ENCODE measurements around the gene AHRR.
"Not testable (repeated sequence)": the region's sequence is repeated elsewhere in the genome, so short reads cannot be mapped to it uniquely, and the experiment has no call there.

AHRR gene

DNA sequence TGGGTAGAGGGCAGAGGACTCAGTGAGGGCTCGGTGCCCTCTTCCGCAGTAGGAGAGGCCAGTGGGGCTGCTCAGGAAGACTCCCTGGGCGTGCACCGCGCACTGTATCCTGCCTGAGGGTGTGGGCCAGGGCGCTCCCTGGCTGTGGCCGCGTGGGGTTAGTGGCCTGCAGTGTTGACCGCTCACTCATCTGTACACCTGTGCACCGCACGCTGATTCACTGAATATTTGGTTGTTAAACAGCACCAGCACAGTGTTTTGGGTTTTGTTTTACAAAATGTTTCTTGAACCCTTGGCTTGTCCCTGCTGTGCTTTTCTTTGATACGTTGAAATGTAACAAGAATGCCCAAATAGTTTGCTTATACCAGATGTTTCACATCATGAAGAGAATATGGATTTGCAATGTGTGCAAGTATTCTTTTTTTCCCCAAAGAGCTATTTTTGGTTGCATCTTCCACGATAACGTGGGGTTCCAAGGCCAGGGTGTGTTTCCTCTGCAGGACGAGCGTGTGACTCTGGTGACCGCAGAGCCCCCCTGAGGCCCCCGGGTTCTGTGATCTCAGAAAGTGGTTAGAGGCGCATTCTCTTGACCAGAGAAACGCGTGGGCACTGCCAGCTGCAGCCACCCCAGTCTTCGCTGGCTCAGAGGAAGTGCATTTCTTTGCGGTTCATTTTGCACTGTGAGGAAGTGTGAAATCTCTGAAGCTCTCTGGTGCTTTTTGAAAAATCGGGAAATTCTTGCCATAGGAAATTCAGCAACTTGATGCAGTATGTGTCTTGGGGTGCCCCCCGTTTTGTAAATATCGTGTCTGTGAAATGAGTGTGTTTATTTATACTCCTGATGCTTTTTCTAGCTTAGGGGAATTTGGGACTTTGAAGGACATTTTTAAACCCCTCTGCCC is 46.9 kb downstream of the AHRR start:
- DNase-seq = no peak

DNA sequence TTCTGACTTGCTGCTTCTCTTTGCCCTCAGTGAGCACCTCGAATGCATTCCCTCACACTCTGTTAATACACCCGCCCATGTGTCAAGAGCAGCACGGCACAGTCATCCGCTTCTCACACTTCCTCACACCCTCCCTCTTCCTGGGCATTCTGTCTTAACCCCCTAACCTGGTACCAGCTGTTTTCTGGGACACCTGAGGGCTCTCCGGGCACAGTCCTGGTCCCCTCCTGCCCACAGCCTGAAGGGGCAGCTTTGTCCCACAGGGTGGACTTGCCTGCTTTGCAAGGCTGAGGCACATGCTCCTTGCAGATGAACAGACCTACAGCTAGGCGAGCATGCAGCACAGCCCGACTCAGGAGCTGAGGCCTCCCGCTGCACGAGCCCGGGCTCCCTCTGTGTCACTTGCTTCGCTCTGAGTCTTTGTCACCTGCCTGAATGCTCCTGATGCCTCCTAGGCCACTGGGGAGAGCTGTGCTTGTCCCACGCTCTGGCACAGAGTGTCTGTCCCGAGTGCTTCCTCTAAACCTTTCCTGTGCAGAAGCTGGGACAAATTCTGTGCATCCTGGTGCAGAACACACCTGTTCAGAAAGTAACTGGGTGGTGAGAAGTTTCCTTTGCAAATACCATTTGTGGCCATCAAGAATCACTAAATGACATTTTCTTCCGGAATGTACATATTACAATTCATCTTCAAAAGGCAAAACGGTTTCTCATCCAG is 47.8 kb downstream of the AHRR start:
- no peak for DNase-seq

DNA sequence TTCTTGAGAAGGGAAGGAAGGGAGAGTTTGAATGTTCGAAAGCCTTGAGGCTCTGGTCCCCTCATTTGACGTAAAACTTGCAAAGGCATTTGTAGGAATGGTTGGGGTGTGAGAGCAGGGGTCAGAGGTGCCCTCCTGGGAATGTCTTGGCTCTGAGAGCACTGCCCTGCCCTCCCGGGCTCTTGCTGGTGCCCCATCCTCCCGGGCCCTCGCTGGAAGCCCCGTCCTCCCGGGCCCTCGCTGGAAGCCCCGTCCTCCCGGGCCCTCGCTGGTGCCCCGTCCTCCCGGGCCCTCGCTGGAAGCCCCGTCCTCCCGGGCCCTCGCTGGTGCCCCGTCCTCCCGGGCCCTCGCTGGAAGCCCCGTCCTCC is 48.3 kb downstream of the AHRR start:
- not testable (repeated sequence) for DNase-seq

DNA sequence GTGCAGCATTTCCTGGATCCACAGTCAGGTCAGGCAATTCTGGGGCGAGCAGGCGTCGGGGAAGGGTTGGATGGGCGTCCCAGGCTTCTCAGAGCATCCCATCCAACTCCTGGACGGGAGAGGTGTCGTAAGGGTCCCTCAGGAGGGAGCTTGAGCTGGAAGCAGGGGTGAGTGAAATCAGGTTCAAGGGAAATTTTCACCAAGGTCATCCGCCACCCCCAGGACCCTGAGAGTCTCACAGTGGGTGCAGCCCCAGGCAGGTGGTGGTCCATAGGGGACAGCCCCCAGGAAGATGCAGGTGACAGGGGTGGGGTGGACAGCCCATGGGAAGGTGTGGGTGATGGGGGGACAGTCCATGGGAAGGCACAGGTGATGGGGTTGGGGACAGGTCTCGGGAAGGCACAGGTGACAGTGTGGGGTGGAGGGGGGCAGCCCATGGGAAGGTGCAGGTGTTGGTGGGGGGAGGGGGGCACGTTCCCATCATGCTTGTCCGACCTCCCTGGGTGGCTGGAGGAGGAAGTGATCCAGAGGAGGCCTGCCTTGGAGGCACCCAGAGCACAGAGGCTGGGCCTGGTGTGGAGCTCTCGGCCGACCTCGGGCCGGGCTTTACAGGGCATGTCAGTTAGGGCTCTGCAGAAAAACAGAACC is 48.9 kb downstream of the AHRR start:
- no peak for DNase-seq

DNA sequence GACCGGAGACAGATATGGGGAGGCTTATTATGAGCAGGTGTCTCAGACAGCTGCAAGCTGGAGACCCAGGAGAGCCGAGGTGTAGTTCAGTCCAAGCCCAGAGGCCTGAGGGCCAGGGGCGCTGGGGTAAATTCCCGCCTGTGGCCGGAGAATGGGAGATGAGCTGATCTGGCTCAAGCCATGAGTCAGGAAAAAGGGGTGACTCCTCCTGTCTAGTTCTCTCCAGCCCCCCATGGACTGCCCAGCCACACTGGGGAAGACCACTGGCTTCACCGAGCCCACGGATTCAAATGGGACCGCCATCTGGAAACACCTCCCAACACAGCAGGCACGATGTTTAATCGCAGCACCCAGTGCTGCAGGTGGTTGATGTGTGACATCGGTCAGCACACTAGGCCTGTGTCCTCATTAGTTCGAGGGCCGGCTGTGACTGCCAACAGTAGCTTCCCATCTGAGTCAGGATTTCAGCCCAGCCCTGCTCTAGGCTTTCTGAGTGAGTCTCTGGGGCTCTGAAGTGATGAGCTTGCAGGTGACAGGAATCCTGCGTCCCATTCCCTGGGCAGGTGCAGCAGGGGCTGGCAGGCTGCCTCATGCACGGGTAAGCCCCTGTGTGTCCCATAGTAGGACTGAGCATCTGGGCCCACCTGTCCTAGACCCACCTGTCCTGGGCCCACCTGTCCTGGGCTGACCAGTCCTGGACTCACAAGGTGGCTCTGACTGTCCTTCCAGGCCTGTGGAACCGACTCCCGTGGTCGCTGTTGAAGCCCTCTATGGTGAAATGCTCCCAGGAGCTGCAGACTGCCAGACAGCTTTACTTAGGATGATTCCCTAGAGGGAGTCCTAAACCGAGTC is 49.7 kb downstream of the AHRR start:
- DNase-seq = no peak

DNA sequence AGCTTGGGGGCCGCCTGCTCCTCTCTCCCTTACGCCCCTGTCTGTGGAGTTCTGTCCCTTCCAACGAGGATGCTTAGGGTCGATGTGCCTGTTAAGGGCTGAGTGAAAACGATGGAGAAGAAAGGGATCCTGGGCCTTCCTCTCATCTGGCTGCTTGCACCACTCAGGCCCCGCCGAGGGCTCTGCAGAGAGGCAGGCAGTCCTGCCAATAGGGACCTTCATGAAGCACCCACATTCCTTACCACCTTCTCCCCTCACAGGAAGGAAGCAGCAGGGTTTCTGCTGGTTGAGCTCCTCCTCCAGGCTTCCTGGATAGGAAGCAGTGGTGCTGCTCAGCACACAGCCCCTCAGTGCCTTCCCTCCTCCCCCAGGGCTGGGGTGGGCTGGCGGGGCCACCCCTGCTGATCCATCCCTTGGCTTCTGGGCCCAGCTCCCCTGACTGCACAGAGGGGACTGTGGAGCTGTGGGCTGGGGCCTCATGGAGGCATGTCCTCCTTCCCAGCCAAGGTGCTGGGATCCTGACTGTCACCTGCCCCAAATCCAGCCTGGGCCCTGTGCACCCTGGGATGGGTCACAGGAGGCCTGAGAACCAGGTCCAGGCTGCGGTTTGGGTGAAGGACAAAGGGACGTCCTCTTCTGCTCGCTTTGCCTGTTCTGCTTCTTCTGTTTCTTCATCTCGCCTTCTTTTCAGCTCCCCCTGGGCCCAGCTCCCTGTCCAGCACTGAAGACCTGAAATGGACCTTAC is 50.5 kb downstream of the AHRR start:
- peak; percentile 7 for DNase-seq

DNA sequence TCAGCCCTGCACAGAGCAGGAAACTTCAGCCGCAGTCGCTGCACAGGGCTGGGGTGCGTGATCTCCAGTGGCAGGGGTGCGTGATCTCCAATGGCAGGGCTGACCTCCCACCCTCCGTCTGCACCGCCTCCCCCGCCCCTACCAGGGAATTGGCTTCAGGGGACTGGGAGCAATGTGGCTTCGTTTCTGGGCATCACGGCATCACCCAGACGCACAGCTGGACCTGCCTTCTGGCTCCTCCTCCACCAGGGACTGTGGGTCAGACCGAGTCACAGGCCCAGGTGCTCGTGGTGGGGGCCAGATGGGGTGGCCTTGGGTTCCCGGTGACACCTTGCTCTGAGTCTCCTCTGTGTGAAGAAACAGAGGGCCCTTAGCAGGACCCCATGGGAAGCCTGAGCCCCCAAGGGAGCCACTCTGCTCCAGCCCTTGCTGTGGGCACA is 51.1 kb downstream of the AHRR start:
- peak; percentile 6 for DNase-seq

DNA sequence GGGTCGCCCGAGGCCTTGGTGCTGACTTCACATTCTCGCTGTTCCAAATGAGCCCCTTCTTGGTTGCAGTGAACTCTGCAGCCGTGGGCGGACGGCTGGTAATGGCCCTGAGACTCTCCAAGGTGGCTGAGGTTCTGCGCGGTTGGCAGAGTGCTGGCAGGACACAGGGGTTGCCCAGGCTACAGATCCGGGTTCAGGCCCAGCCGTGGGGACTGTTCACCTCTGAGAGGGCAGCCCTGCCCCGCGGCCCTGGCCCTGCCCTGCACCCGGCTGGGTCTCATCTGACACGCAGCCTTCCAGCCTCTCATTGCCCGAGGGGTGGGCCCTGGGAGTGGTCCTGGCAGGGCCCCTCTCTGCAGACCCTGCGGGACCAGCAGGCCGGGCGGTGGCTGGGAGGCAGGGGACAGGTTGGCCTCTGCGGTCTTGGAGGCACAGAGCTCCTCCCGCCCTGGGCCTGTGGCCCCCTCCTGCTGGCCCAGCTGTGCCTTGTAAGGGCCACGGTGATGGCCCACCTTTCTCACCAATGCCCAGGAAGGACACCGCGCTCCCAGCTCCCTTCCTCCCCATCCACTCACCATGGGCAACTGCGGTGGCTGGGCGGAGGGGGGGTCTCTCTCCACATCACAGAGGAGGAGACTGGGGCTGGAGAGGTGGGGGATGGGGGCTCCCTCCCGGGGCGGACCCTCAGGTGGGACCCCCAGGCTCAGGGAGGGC is 51.6 kb downstream of the AHRR start:
- DNase-seq = peak; percentile 7

DNA sequence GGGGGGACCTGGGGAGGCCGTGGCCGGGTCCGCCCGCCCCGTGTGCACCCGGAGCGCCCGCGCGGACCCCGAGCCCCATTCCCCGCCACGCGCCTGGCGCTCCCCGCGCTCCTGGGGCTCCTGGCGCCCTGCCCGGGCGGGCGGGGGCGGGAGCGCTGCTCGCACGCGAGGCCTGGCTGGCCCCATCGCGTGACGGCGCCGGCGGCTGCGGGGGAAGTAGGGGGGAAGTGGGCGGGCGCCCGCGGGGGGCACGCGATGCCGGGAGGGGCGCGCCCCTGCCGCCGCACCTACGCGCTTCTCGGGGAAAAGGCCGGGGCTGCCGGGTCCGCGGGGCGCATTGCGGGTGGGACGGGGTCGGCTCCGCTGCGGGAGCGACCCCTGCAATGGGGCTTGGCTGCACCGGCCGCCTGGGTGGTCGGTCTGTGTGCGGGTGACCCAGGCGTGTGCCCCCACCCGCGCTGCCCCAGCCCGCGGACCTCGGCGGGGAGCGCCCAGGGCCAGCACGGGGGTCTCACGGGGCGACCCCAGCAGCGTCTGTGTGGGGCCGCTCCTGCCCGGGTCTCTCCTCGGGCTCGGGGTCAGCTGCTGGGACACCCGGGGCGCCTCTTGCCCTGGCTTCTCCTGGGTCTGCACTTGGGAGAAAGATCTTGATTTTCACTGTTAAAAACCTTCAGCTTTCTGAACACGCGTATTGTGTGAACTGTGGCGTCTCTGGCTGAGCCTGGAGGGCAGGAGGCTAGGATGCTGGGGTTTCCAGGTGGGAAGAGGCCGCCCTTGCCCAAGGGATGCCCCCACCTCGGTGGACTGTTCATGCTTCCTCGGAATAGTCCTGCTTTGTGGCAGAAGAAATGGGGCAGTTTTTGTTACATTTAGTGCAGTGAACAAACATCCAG is 52.4 kb downstream of the AHRR start:
- peak; percentile 55 for DNase-seq

DNA sequence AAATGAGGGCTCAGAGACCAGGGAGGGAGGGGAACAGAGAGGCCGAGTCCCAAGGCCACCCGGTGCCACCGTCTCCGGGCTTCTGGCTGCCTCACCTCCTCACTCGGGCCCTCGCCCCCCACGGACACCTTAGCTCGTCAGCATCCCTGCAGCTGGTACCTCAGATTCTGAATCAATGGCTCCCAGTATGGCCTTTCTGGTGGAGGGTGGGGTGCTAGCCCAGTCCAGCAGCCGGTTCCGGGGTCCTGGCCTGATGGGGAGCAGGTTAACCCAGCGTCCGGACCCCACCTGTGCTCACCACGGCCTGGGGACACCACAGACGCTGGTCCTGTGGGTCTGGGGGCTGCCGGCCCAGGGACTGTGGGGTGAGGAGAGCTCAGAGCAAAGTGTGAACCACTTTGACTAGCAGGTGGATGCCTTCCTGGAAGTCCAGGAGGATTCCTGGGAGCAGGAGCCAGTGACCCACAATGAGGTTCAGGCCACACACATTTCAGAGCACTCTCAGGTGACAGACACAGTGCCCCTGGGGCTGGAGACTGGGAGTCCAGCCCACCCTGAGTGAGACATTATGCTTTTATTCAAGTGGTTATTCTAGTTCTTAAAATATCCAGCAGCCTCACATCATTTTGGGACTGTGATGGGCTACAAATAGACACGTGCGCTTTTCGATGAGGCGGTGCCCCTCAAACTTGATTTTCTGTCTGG is 53.3 kb downstream of the AHRR start:
- DNase-seq = no peak

DNA sequence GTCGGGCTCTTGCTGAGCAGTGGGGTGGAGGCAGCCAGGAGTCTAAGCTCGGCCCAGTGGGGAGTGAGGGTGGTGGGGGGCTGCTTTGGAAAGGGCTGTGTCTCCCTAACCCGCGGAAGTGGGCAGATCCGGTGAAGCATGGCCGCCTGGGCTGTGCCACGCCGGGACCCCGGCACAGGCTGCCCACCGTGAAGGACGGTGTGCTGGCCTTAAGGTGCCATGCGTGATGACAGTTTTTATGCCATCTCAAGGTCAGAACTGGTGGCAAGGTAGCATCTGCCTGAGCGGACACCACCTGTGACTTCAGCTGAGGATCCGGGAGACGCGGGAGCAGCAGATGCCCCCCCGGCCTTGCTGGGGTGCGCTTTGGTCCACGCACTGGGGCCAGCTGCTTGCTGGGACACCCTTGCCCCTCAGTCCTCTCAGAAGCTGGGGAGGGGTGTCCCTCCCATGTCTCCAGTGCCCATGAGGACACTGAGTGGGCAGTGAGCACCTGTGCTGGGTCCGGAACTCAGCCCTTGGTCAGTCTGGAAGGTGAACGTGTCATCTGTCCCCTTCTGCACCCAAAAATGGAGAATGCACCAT is 53.9 kb downstream of the AHRR start:
- no peak for DNase-seq

DNA sequence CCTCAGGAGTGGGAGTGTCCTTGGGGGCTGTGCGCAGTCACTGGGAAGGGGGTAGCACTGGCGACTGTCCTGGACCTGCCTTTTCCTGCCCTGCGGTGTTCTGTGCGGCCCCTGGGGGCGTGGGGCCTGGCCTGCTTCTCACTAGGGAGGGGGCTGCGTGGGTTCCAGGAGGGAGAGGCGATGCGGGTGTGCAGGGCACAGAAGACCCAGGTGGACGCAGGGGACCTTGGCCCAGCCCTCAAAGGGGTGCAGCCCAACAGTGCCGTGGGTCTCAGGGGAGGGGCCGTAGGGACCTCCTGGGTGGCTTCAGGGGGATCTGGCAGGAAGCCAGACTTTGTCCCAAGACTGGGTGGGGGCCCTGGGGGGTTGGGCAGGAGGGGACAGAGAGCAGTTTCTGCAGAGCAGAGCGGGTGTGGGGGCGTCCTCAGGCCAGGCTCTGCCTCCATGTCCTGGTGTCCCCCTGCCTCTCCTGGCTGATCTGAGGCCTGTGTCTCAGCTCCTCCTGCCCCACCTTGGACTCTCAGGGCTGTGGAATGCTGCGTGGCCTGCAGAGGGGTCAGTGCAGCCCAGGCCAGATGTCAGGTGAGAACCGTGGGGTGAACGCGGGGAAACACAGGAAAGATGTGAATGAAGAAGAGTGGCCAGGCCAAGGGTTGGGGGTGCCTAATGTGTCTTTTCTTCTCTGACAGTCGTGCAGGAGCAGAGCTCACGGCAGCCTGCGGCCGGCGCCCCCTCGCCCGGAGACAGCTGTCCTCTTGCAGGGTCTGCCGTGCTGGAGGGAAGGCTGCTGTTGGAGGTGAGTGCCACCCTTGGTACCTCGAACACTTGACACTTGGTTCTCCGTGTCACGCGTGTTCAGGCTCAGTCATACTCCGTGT is 54.6 kb downstream of the AHRR start:
- peak; percentile 6 for DNase-seq

DNA sequence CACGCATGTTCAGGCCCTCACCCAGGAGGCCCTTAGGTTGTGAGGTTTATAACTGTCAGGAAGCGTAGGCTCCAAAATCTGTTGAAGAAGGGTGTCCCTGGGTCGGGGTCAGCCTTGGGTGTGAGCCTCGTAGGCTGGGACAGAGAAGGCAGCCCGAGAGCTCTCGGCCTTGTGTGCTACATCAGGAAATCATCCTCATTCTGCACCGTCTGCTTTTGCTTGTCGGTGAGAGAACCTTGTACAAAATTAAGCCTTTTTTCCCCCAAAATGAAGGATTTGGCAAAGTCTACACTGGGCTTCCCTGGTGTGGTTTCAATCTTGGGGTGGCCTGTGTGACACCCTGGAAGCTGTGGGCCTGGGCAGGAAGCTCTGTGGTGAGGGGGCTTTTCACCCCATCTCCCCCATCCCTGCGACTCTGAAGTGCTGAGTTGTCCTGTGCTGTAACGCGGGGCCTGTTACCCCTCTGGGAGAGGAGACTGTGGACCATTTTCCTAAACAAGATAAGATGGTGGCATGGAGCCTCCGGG is 55.3 kb downstream of the AHRR start:
- no peak for DNase-seq

DNA sequence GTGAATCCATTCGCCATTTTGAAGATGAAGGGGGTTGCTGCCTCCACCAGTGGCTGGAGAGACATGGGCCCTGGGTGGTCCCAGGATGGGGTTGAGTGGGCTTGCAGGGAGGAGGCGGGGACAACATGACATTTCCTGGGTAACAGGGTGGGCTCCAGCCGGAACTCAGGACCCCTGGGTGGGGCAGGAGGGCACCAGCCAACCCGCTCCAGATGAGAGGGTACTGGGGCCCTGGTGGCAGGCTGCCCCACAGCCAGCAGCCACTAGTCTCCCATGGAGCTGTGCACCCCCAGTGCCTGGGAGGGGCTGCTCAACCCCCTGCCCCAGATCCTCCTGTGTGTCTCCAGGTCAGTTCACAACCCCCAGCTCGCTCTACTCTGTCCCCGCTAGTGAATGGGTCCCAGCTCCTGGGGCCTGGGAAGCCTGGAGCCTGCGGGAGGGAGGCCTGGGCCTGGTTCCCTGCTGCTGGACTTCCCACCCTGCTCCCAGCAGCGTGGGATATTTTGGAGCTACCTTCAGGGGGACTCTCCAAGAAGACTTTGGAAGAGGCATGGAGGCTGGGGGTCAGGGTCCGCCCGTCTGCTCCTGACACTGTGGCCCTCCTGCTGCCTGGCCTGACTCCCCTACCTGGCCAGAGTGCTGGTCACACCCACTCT is 55.9 kb downstream of the AHRR start:
- DNase-seq = peak; percentile 3

DNA sequence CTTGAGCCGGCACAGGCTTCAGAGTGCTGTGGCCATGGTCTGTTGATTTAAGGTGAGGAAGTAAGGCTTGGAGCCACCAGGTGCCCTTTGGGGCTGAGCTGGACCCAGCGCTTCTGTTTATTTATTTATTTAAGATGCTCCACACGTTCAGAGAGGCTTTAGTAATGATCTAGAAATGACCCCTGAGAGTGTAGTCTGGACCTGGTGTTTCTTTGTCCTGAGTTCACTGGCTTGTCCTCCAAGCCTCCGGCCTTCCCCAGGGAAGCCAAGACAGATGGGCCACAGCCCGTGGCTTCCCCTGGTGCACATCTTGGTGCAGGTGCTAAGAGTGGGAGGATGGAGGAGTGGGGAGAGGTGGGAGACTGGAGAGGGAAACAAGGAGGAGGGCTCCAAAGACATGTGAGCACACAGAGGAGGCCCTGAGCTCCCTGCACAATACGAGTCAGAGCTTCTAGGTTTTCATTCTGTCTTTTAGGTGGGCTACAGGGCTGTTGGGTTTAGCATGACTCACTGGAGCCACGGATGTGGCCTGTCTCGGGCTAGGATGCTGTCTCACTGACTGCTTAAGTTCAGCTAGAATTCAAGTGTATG is 56.9 kb downstream of the AHRR start:
- peak; percentile 5 for DNase-seq

DNA sequence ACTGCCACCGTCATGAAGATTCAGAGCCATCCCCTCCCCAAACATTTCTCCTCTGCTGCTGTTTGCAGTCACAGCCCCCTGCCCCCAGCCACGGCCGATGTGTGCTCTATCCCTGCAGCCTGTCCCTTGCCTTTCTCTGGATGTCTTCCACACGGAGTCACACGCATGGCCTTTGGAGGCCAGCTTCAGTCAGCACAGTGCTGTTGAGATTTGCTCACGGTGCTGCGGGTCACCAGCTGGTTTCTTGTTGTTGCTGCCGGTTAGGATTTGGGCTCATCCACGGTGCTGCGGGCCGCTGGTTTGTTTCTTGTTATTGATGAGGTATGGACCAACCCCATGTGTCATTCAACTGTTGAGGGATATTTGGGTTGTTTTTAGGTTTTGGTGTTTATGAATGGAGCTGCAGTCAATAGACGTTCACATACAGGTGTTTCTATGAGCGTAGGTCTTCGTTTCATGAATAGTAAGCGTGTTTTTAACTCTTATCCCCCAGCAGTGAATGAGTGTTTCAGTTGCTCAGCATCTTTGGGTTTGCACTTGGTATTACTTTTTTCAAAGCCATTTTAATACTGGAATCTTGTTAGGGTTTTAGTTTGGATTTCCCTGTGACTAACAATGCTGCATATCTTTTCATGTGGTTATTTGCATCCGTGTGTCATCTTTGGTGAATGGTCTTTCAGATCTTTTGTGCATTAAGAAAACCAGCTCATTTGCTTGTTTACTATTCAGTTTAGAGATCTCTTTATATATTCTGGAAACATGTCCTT is 57.6 kb downstream of the AHRR start:
- peak; percentile 3 for DNase-seq
